HG03457 (cell line): ENCODE measurements around the gene LSM5.
"Not testable (repeated sequence)": the region's sequence is repeated elsewhere in the genome, so short reads cannot be mapped to it uniquely, and the experiment has no call there.

ENCODE experiments used
- ATAC-seq: cut with Tn5 transposase; IDR thresholded peaks from one replicate; pipeline ENCODE4 v1.9.1; 2021; ENCODE audit warnings: moderate number of reproducible peaks; ENCODE audit not compliant: unreplicated experiment

The LSM5 gene

DNA sequence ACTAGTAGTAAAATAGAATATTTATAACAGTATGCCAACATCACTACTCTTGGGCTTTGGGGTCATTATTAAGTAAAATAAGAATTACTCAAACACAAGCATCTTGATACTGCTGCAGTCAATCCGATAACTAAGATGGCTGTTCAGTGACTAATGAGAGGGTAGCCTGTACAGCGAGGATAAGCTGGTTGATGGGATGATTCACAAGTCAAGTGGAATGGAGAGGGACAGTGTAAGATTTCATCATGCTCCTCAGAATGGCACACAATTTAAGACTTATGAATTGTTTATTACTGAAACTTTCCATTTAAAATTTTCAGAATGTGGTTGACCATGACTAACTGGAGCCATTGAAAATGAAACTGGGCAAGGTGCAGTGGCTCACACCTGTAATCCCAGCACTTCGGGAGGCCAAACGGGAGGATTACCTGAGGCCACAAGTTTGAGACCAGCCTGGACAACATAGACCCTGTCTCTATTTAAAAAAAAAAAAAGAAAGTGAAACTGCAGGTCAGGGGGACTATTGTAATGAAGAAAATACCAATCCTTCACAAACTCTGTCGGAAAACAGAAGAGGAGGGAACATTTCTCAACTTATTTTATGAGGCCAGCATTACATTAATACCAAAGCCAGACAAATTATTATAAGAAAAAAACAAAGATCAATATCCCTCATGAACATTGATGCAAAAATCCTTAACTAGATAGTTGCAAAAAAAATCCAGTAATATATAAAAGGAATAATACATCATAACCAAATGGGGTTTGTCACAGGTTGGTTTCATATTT lies 16.3 kb upstream of the LSM5 start:
- ATAC-seq = peak; percentile 78

DNA sequence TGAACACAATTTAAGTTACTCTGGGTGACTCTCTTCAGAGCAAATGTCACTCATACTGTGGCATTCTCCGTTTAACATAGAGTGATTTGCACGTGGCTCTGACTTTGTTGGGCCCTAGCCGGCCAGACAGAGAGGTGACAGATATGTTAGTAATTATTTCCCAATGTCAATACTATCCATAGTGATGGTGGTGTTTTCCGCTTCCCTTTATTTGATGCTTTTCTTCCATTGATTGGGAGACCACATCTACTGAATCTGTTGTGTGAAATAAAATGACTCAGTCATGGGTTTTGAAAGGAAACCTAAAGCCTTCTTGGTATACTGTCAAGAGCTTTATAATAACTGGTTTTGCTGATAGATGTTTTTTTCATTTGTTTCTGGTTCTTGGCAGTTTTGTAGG lies 12.5 kb upstream of the LSM5 start:
- no peak for ATAC-seq

- ATAC-seq = no peak
Measured at GRCh38 chr7:32501522-32501921, 11.3 kb upstream of the LSM5 start.

GRCh38 chr7:32500922-32501341 lies 10.8 kb upstream of the LSM5 start:
- ATAC-seq = no peak

- ATAC-seq = not testable (repeated sequence)
Measured at GRCh38 chr7:32500216-32500615, 10.0 kb upstream of the LSM5 start.

DNA sequence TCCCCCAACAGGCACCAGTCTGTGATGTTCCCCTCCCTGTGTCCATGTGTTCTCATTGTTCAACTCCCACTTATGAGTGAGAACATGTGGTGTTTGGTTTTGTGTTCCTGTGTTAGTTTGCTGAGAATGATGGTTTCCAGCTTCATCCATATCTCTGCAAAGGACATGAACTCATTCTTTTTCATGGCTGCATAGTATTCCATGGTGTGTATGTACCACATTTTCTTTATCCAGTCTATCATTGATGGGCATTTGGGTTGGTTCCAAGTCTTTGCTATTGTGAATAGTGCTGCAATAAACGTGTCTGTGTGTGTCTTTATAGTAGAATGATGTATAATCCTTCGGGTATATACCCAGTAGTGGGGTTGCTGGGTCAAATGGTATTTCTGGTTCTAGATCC lies 9.6 kb upstream of the LSM5 start:
- not testable (repeated sequence) for ATAC-seq

- peak; percentile 2 for ATAC-seq
Measured at GRCh38 chr7:32496052-32496813, 6.1 kb upstream of the LSM5 start.

DNA sequence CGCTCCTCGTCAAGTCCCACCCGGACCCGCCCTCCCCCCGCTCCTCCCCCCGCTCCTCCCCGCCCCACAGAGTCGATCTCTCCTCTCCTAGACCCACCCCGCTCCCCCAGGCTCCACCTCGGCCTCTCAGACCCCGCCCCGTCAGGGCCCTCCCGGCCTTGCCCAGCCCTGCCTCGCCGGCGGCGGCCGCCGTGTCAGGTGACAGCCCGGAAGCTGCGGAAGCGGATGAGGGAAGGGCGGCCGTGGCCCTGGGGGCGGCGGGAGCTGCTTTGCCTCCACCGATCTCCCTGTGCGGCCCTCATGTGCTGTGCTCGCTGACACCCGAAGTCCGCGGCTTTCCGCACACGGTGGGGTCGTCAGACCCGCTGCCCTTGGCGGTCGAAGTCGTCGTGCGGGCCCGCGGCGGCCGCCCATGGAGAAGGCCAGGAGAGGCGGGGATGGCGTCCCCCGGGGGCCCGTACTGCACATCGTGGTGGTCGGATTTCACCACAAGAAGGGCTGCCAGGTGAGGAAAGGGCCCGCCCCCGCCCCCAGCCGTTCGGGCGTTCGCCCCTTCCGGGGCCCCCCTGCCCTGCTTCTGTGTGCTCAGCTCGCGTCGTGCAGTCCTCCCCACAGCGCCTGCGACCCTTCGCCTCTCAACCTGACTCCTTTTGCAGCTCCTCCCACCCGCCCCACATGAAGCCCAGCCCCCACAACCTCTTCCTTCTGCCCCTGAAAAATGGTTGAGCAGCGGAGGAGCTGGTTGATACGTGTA lies 5.3 kb upstream of the LSM5 start, which contains the start of gene AVL9:
AVL9 (plus strand) TSS at position 192 of the 754 bp plus-strand sequence; CDS start at position 413, 221 bp downstream.
- peak; percentile 96 for ATAC-seq

GRCh38 chr7:32494946-32495297 lies 4.7 kb upstream of the LSM5 start:
- no peak for ATAC-seq

- ATAC-seq = no peak
Measured at GRCh38 chr7:32489788-32490126, 423 bp downstream of the LSM5 start.

DNA sequence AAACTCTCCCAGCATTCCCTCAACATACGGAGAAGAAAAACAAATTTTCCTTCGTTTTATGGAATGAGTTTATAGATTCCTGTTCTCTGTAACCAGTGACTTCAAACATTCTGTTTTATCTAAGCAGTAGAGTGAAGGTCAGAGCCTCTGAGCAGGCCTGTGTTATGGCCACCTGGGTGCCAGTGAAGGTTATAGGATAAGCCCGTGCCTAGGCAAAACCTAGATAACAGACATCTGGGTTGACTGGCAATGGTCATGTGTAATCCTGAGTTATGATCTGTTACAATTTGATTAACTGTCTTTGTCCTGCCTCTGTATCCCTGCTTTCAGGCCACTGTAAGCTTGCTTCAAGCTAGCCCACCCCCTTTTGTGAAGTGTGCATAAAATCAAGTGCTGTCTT lies 8.3 kb downstream of the LSM5 start:
- ATAC-seq = no peak

- no peak for ATAC-seq
Measured at GRCh38 chr7:32481176-32481575, 9.0 kb downstream of the LSM5 start.

GRCh38 chr7:32479574-32480200 lies 10.5 kb downstream of the LSM5 start:
- no peak for ATAC-seq

- no peak for ATAC-seq
Measured at GRCh38 chr7:32477649-32477980, 12.6 kb downstream of the LSM5 start.

DNA sequence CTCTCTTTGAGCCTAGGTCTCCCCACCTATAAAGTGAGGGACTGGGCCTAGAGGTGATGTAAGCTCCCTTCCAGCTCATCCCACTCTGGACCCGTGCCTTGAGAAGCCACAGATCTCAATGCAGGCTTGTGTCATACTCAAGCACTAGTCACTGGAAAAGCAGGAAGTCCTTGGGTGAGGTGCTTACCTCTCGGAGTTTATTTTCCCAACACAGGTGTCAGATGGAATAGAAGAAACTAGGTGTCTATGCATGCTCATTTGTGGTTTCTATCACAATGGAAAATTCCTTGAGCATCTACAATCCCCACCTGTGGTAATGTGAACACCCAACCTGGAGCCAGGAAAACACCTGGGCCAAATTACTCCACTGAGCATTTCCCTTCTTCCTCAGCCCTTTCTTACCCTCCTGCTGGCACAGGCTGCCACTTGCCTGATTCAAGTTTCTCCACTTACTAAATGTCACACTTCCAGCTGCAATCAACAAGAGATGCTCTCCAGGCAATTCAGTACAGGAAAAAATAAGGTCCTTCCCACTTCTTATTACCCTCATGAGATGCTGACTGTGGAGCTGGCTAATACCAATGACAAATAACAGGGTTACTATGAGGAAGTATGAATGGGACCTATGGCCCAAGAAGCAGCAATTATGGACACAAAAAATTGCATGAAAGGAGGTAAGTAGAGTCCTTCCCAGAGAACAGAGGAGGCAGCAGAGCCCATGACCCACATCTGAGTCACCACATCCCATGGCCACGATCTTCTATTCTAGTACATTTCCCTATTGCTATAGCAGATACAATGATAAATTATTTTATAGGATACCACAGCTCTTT lies 13.1 kb downstream of the LSM5 start:
- no peak for ATAC-seq

DNA sequence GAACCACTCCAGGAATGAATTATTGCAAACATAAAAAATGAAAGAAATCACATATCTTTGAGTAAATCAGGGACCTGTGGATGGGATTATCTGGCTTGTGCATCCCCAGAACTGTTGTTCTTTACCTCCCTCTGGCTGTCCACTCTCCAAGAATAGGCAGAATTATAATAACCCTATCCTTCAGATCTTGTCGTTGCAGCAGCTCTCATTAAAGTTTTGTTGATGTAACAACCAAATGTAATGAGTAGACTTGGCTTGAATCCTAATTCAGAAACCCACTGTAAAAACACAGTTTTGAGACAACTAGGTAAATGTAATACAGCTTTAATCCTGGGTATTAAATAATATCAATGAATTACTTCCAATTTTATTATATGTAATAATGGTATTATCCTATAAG lies 16.2 kb downstream of the LSM5 start:
- ATAC-seq = no peak

DNA sequence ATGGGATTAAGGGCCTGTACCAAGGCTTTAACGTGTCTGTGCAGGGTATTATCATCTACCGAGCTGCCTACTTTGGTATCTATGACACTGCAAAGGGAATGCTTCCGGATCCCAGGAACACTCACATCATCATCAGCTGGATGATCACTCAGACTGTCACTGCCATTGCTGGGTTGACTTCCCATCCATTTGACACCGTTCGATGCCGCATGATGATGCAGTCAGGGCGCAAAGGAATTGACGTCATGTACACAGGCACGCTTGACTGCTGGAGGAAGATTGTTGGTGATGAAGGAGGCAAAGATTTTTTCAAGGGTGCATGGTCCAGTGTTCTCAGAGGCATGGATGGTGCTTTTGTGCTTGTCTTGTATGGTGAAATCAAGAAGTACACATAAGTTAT lies 18.2 kb downstream of the LSM5 start:
- ATAC-seq = no peak

GRCh38 chr7:32470871-32471270 lies 19.3 kb downstream of the LSM5 start:
- no peak for ATAC-seq

DNA sequence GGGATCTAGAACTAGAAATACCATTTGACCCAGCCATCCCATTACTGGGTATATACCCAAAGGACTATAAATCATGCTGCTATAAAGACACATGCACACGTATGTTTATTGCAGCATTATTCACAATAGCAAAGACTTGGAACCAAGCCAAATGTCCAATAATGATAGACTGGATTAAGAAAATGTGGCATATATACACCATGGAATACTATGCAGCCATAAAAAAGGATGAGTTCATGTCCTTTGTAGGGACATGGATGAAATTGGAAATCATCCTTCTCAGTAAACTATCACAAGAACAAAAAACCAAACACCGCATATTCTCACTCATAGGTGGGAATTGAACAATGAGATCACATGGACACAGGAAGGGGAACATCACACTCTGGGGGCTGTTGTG lies 20.2 kb downstream of the LSM5 start:
- ATAC-seq = not testable (repeated sequence)

DNA sequence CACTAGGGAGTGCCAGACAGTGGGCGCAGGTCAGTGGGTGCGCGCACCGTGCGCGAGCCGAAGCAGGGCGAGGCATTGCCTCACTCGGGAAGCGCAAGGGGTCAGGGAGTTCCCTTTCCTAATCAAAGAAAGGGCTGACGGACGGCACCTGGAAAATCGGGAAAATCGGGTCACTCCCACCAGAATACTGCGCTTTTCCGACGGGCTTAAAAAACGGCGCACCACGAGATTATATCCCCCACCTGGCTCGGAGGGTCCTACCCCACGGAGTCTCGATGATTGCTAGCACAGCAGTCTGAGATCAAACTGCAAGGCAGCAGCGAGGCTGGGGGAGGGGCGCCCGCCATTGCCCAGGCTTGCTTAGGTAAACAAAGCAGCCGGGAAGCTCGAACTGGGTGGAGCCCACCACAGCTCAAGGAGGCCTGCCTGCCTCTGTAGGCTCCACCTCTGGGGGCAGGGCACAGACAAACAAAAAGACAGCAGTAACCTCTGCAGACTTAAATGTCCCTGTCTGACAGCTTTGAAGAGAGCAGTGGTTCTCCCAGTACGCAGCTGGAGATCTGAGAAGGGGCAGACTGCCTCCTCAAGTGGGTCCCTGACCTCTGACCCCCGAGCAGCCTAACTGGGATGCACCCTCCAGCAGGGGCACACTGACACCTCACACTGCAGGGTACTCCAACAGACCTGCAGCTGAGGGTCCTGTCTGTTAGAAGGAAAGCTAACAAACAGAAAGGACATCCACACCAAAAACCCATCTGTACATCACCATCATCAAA lies 25.4 kb downstream of the LSM5 start:
- not testable (repeated sequence) for ATAC-seq
